ENCODE measurements around the gene PAGE2.
"Not testable (repeated sequence)": the region's sequence is repeated elsewhere in the genome, so short reads cannot be mapped to it uniquely, and the experiment has no call there.

PAGE2 gene, protein sequence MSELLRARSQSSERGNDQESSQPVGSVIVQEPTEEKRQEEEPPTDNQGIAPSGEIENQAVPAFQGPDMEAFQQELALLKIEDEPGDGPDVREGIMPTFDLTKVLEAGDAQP

DNA sequence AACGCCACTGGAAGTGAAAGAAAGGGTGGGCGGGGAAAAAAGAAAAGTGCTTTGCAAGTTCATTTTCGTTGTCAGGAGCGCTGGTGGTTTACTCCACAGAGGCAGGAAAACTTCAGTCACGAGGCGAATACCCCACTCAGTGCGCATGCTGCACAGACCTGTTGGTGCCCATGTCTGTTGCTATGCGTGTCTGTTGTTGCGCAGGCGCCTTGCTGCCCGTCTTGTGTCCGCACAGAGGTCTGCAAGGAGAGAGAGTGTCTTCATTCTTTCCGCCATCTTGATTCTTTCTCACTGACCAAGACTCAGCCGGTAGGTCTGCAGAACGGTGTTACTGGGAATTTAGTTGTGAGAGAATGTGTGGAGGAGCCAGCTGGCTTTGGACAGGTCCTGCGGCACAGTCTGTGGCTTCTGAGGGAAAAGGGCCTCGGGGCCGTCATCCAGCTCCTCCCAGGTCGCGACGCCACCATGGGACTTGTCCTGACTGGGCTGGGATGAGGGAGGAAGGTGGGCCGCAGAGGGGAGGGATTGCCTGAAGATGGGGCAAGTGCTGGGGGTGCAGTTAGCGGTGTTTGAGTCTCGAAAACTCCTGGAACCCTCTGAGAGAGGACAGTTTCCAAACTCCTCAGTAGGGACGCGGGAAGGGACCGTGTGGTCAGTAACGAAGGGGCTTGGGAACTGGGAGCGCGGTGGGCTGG is at the start of gene PAGE2:
Gene PAGE2 (plus strand): TSS at position 224 of the 695 bp plus-strand sequence. CDS start 1,003 bp downstream, outside the sequence.
- DNase-seq = no peak

DNA sequence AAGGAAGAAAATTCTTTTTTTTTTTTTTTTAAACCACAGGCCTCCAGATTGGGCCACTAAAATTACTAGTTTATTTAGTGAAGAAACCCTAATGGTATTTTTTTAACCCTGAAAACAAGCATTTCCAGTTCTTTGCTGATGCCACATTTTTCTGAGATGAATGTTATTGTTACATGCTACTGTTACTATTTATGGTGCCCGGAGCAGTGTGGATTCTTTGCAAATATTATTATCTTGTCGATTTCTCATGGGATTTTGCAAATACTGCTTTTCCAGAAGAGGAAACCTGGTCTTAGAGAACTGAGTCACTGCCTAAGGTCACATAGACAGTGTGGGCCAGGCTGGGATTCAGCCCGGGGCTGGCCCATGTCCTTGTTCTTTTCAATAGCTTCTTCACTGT is 49.3 kb upstream of the PAGE2 start:
- DNase-seq = no peak

DNA sequence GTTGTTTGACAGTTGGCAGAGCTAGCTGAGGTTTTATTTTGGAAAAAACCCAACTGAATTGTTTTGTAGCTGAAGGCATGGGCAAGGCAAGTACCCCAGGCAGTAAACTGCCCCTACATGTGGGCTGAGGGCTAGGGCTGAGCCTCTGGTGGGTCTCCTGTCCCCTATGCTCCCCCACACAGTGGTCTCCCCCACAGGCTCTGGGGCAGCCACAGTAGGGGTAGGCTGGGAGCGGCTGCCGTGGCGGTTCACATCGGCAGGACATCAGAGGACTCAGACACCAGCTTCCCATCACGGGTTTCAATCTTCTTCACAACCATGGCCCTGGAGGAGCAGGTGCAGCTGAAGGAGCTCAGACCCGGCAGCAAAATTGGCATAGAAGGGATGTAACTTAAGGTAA is 47.3 kb upstream of the PAGE2 start:
- no peak for DNase-seq

DNA sequence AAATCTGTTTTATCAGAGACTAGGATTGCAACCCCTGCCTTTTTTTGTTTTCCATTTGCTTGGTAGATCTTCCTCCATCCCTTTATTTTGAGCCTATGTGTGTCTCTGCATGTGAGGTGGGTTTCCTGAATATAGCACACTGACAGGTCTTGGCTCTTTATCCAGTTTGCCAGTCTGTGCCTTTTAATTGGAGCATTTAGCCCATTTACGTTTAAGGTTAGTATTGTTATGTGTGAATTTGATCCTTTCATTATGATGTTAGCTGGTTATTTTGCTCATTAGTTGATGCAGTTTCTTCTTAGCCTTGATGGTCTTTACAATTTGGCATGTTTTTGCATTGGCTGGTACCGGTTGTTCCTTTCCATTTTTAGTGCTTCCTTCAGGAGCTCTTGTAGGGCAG is 38.2 kb upstream of the PAGE2 start:
- not testable (repeated sequence) for DNase-seq

DNA sequence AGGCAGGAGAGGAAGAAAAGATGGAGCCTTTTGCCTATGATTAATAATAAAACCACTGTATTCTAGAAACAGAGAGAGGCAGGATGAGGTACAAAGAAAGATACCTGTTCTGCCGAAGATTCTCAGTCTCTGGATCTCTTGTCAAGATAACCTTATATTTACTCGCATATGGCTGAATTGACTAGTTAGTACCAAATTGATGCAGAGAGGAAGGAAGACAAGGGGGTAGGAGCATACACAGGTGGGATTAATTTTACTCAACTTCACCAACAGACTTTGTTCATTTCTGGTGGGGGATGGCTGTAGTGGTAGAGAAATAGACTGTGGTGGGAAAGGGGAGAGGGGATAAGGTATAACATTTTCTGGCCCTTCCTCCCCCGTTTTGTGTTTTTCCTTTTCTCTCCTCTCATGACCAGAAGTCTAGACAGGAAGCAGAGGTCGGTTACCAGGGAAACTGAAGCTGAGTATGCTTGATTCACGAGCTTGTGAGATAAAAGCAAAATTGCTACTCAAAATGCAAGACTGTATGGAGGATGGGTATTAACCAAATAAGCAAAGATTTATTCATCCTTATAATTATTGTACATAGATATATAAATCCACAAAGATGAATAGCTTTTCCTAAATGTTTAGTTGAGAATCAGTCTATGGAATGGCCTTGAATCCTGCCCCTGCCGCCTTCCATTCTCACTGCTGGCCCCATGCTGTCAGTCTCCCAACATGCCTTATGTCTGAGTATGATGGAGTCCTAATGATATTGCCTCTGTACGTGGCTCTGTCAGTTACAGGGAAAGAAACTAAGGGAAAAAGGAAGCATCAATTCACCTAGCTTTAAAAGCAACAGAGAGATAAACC is 31.8 kb upstream of the PAGE2 start:
- DNase-seq = no peak

DNA sequence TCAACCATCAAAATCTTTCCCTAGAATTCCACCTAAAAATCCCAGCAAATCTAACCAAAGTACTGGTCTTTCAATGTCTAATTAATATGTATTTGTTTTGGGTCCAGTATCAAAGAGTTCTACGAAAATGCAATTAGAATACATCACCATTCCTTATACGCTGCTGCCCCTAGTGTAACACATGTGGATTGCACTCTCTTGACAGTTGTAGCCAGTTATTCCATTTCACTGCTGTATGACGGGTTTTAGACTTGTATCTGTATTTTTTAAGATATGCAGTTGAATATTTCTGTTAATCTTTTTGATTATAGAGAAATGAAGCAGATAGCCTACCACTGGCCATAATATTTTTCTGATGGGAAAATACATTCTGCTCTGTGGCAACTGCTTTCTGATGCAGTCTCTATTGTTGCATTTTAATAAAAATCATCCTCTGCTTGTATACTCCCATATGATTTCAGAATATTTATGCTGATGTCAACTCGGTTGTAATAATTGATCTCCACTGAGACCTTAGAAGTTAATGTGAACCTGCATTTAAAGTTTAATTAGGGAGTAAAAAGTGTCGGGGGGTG is 31.1 kb upstream of the PAGE2 start:
- DNase-seq = peak; percentile 1

DNA sequence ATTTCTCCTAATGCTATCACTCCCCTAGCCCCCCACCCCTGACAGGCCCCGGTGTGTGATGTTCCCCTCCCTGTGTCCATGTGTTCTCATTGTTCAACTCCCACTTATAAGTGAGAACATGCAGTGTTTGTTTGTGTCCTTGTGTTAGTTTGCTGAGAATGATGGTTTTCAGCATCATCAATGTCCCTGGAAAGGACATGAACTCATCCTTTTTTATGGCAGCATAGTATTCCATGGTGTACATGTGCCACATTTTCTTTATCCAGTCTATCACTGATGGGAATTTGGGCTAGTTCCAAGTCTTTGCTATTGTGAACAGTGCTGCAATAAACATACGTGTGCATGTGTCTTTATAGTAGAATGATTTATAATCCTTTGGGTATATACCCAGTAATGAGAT is 21.6 kb upstream of the PAGE2 start:
- not testable (repeated sequence) for DNase-seq

DNA sequence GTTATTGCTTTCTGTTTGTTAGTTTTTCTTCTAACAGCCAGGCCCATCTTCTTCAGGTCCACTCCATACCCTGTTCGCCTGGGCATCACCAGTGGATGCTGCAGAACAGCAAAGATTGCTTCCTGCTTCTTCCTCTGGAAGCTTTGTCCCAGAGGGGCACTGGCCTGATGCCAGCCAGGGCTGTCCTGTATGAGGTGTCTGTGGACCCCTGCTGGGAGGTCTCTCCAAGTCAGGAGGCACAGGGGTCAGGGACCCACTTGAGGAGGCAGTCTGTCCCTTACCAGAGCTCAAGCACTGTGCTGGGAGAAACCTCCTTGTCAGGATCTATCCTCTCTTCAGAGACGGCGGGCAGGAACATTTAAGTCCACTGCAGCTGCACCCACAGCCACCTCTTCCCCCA is 16.5 kb upstream of the PAGE2 start:
- no peak for DNase-seq

DNA sequence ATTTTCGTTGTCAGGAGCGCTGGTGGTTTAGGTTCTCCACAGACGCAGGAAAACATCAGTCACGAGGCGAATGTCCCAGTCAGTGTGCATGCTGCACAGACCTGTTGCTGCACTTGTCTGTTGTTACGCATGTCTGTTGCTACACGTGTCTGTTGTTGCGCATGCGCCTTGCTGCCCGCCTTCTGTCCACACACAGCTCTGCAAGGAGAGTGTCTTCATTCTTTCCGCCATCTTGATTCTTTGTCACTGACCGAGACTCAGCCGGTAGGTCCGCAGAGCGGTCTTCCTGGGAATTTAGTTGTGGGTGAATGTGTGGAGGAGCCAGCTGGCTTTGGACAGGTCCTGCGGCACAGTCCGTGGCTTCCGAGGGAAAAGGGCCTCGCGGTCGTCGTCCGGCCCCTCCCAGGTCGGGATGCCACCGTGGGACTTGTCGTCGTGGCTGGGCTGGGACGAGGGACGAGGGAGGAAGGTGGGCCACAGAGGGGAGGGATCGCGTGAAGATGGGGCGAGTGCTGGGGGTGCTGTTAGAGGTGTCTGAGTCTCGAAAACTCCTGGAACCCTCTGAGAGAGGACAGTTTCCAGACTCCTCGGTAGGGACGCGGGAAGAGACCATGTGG is 13.9 kb upstream of the PAGE2 start, which contains the start of gene PAGE2B:
Gene PAGE2B (plus strand): TSS at position 180 of the 617 bp plus-strand sequence. CDS start 1,012 bp downstream, outside the sequence.
- no peak for DNase-seq

DNA sequence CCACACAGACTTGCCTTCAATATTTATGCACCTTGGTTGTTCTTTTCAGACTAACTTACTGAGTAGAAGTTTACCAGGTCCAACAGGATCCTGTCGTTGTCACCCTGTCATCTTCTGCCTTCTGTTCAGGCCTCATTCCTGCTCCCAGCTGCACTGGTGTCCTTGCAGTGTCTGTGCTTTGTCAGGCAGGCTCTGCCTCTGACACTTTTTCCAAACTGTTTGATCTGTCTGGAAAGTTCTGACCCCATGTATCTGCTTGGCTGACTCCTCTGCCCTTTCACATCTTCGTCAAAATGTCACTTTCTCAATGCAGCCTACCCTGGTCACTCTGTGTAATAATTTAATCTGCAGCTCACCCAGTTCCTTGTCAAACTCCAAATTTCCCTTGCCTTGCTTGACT is 9.9 kb downstream of the PAGE2 start:
- DNase-seq = no peak

DNA sequence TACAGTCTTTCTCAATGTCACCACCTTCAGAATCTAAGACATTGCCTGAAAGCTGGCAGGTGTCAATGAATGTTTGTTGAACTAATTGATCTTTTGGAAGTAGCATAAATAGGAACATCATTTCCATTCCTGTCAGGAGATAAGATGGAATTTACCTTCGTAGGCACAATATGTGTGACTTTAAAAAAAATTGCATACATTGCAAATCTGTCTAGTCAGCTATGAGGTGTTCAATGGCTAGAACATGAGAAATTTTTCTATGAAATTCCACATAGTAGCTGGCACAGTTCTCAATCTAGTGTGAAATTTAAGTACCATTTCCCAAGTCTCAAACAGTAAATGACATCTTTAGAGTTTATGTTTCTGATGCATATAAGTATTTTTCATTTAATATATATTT is 10.3 kb downstream of the PAGE2 start:
- no peak for DNase-seq

DNA sequence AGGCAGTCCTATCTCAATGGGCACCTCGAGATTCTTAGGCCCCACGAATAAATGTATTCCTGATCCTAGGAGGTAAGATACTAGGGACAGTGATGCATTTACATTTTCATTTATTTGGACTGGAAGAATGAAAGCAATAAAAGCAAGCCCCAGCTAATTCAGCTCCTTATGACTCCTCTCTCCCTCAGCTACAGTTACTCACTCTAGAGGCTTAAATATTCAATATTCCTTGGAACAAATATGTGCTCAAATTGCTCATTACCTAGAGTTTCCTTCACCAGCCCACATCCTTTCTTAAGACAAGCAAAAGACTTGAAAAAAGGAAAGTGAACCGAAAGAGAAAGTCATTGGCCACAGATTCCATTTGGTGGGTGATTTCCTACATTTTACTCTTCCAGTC is 13.9 kb downstream of the PAGE2 start:
- DNase-seq = no peak

DNA sequence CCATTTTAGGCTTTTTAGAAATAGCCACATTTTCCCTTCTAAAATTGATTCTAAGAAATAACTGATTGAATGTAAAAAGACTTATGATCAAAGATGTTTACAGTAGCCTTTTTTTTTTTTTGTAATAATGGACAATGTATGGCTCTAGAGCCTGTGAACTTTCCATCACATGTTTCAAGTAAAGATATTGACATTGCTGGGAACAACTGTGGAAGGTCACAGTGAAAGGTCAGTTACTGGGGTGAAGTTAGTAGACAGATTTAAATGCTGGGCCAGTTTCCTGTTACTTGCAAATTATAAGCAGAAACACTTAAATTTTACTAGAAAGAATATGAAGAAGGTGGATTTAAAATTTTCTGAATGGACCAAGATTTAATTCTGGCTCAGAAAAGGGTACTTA is 18.4 kb downstream of the PAGE2 start:
- DNase-seq = no peak

DNA sequence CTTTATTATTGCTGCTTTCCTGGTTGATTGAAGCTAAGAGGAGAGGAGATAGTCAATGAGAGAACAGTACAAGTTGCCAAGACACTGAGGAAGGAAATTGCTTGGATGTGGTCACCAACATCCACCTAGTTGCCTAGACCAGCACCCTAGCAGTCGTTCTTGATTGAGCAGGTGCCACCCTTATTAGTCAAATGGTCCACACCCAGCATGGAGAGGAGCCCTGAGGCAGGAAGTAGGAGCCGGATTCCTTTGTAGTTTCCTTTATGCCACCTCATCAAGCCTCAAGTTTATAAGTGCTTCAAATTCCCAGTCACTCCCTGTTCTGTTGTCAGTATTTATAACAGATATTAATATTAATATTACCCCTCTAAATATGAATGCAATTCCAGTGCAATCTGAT is 19.1 kb downstream of the PAGE2 start:
- no peak for DNase-seq

DNA sequence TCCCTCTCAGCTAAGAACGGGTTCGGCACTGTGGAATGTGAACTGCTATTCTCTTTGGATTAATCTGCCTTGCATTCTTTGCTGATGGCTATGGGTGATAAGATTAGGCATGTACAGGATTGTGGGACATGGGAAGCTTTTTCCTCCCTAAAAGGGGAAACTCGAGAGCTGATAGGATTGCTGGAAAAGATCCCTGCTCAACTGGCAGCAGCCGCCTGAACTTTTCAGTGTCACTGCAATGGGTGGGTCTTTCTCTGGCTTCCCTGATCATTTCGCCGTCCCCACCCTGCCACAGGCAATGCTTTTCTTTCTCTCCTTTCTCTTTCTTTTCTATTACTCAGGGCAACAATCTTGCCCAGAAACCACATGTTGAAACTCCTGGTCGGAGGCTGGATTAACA is 20.5 kb downstream of the PAGE2 start:
- no peak for DNase-seq

DNA sequence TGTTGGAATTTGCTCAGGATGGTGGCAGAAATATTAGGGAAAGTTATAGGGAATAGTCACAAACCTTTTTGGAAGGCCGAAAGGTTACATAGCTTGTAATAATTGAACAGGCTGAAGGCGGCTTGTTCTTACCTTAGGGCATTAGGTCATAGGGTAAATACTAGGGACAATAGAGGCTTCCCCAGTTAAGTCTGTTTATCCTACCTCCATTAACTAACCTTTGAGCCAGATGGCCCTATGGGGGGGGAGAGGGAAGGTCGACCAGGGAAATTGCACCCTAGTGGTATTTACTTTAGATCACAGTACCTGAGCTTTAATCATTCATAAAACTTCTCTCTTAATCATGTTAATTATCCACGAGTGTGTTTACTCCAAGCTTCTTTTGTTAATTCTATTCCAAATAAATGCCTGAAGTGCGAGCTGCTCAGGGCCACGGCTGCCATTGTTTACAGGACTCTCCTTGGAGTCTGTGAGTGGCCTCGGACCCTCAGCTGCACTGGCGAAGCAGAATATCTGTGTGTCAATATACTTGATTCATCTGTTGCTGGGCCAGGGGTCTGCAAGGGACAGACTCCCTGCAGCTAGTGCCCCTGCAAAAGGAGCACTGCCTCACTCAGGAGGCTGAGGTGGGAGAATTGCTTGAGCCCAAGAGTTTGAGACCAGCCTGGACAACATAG is 22.9 kb downstream of the PAGE2 start:
- DNase-seq = no peak

DNA sequence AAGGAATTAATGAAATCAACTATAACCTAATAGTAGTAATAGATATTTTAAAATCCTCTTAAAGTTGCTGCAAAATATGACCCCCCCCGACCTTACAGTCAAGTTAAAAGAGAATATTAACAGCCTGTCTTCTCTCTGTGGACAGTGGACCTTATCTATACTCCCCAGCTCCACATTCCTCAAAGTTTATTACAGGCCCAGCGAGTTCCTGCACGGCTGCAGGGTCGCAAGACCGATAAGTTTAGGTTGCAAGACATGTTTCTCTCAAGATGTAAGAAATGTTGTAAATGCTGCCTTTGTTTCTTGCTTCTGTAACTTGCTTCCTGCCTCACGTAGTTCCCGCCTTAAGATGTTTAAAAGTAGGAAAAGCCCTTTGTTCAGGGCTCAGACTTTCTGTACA is 27.8 kb downstream of the PAGE2 start:
- DNase-seq = not testable (repeated sequence)

DNA sequence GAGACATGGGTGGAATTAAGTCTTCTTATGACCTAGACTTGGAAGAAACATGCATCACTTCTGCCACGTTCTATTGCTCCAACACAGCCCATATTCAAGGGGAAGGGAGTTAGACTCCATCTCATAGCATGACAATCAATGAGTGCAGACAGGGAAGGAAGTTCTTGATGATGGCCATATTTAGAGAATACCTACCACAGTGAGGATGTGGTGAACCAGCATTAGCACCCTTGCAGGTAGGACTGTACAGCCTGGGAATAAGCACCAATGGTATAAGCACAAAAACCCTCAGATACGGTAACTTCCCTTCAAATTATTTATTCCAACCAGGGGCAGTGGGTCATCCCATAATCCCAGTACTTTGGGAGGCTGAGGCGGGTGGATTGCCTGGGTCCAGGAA is 29.8 kb downstream of the PAGE2 start:
- no peak for DNase-seq

DNA sequence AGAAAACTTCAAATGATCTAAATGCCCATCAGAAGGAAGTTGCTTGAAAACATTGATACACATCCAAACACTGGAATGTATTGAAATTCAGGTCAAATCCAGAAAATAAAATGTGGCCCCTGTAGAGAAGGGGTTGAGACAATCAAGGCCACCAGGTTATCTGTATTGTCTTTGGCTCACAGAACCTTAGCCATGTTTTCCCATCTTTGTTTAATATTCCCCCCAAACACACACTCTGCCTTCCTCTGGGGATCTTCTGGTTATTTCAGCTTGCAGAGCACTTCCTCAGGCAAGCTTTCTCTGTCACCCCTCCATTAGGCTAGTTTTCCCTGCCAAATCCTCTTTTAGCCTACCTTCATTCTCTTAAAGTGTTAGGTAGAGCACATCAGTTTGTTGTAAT is 30.5 kb downstream of the PAGE2 start:
- DNase-seq = no peak

DNA sequence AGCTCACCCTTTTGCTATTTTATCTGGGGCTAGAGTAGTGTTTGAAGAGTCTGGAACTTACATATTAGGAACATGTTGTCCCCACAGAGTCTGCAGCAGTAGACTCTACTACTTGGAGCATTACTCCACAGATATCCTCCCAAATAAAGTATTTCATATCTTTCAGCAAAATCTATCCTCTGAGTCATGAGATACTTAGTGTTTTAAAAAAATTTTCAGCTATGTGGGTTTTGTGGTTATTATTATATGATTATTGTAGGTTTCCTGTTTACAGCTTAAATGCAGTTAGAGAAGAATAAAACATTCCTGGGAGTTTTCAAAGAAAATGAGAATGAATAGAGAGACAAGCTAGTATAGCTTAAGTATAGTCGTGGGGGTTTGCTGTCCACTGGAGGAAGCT is 30.9 kb downstream of the PAGE2 start:
- no peak for DNase-seq

DNA sequence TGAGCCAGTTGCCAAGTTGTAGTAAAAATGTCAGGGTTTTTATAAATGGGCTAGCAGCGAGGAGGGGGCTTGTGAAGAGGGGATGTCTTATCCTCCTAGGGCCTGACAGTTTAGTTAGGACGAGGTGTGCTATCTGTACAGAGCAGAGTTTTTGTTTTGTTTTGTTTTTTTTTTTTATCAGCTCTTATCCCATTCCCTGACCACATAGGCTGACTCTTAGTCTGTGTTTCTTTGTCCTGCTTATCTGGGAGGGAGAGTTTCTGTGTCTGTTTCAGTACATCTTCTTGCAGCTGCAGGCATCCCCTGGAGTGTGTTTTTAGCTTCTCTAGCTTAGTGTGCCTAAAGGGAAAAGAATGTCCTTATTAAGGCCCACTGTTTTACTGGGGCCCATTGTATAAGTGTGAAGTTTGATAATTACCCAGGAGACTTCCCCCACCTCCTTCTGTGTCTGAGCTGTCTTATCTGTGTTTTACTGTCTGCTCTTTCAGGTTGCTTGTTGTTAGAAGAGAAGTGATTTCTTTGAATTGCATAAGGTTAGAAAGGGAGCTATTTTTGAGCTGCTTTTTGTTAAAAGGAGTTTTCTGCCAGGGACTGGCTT is 32.0 kb downstream of the PAGE2 start:
- no peak for DNase-seq

DNA sequence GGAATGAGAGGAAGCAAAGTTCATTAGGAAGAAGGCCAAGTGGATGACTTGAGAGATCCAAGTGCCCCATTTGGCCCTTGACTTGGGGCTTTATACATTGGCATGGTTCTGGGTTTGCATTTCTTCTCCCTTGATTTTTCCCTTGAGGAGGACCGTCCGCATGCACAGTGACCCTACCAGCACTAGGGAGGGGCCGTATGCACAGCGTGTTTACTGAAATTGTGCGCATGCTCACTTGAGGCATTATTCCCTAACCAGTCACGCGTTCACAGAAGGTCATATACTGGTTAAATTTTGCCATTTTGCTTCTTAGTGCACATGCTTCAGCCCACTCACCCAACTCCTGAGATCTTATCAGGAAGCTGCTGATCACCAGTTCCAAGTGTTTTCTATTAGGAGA is 35.1 kb downstream of the PAGE2 start:
- no peak for DNase-seq

Measured in GDM1 (cell line).